ENCODE measurements around the gene ITGA2.

DNA sequence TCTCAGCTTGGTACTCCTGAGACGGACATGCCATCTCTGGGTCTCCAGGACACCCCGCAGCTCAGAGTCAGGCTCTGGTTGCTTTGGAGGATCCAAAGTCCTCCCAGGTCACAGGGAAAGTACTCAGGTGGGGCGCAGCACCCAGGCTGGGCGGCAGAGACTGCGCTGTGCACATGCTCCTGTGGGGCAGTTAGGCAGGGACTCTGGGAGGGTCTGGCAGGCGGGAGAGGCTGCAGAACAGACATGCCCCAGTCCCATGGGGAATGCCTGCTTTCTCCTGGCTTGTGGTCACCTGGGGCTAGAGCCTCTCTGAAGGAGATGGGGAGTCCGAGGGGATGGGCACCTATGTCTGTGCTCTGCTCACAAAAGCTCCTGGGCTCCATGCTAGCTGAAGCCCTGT lies 45.3 kb upstream of the ITGA2 start:
- TF ChIP-seq, protein P1, sequence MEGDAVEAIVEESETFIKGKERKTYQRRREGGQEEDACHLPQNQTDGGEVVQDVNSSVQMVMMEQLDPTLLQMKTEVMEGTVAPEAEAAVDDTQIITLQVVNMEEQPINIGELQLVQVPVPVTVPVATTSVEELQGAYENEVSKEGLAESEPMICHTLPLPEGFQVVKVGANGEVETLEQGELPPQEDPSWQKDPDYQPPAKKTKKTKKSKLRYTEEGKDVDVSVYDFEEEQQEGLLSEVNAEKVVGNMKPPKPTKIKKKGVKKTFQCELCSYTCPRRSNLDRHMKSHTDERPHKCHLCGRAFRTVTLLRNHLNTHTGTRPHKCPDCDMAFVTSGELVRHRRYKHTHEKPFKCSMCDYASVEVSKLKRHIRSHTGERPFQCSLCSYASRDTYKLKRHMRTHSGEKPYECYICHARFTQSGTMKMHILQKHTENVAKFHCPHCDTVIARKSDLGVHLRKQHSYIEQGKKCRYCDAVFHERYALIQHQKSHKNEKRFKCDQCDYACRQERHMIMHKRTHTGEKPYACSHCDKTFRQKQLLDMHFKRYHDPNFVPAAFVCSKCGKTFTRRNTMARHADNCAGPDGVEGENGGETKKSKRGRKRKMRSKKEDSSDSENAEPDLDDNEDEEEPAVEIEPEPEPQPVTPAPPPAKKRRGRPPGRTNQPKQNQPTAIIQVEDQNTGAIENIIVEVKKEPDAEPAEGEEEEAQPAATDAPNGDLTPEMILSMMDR (IDR thresholded peaks at IDR 0.05) = no peak
- TF ChIP-seq POLR2A (IDR thresholded peaks at IDR 0.05) = no peak

Measured in thyroid gland (tissue), 4 donors.